GM06990 (cell line): ENCODE data around the gene NUCKS1.

Experiments used
- DNase-seq: peaks from one replicate; pipeline ENCODE4 v3.0.0-alpha.2; 2011; ENCODE audit not compliant: insufficient read length; ENCODE audit errors: extremely low read depth
- H3K27me3 ChIP-seq: replicated peaks from 2 replicates; pipeline ENCODE4 v1.6.0; 2011; ENCODE audit warnings: low read length; ENCODE audit not compliant: control insufficient read depth, insufficient read depth
- H3K36me3 ChIP-seq: 2 replicates; pipeline ENCODE4 v1.5.1; 2011; ENCODE audit warnings: low read length; ENCODE audit not compliant: control insufficient read depth, insufficient read depth
- H3K4me3 ChIP-seq: replicated peaks from 2 replicates; pipeline ENCODE4 v1.5.1; 2011; ENCODE audit warnings: low read depth, mild to moderate bottlenecking, control low read depth, low read length
- TF ChIP-seq, protein P1 (sequence below): IDR thresholded peaks from 2 replicates; pipeline ENCODE4 v1.5.1; 2011; ENCODE audit warnings: low read length, control low read depth, mild to moderate bottlenecking, inconsistent platforms; ENCODE audit not compliant: insufficient read depth, poor library complexity, severe bottlenecking

Gene NUCKS1

DNA sequence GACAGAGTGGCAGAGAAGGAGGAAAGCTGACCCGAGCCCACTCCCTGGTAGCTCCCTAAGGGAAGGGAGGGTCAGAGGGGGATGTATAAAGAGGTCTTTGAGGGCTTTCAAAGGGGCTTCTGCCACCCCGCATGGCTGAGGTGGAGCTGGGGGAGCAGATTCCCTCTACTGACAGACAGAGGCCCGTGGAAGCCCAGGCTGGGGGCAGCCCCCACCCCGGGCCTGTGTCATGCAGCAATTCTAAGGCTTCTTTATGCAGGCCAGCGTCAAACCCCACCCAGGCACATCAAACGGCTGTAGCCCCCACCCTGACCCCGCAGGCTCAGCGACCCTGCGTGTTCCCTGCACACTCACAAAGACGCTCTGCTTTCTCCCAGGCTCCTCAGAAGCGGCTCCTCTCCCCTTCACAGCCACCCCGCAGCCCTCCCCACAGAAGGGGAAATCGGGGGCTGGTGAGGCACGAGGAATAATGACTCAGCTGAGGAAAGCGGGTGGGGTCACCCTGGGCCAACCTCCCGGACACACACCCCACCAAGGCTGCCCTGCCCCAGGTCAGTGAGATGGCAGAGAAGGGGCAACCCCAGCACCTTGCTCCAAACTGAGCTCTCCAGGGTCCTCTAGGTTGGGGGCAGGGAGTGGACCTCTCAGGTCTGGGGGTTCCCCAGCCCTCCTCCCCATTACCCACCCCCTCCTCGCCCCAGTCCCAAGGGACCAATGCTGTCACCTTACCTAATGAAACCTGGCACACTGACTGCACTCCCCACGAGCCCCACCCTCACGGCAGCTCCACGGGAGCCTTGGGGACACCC, 80.4 kb downstream of the NUCKS1 start:
- Histone ChIP-seq H3K36me3 (no peaks in the 10 kb centered on the region), H3K4me3 (peak overlapping the region; percentile 49), H3K27me3 (no peaks in the 10 kb centered on the region)
- peak; percentile 78 for DNase-seq
- TF ChIP-seq, protein P1, sequence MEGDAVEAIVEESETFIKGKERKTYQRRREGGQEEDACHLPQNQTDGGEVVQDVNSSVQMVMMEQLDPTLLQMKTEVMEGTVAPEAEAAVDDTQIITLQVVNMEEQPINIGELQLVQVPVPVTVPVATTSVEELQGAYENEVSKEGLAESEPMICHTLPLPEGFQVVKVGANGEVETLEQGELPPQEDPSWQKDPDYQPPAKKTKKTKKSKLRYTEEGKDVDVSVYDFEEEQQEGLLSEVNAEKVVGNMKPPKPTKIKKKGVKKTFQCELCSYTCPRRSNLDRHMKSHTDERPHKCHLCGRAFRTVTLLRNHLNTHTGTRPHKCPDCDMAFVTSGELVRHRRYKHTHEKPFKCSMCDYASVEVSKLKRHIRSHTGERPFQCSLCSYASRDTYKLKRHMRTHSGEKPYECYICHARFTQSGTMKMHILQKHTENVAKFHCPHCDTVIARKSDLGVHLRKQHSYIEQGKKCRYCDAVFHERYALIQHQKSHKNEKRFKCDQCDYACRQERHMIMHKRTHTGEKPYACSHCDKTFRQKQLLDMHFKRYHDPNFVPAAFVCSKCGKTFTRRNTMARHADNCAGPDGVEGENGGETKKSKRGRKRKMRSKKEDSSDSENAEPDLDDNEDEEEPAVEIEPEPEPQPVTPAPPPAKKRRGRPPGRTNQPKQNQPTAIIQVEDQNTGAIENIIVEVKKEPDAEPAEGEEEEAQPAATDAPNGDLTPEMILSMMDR, result no peak

DNA sequence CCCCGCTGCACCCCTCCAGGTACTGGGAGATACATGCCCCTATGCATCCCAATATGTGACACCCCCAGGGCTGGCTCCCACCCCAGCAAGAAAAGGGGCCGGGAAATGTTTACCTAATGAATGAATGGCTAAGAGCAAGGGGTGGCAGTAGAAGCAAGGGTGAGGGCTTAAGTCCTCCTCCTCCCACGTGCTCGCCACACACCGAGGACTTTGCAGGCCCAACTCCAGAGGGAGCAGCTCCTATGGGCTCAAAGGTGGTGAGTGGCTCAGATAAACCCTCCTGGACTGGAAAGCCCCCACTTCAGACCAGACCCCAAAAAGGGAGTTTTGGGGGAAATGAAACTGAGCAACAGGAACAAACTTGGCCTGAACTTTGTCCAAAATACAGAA, 81.0 kb downstream of the NUCKS1 start:
- TF ChIP-seq, protein P1, result peak; percentile 28
- no peak overlapping the region for H3K4me3 ChIP-seq
- no peaks in the 10 kb centered on the region for H3K27me3 ChIP-seq
- DNase-seq, result peak; percentile 67
- no peaks in the 10 kb centered on the region for H3K36me3 ChIP-seq

DNA sequence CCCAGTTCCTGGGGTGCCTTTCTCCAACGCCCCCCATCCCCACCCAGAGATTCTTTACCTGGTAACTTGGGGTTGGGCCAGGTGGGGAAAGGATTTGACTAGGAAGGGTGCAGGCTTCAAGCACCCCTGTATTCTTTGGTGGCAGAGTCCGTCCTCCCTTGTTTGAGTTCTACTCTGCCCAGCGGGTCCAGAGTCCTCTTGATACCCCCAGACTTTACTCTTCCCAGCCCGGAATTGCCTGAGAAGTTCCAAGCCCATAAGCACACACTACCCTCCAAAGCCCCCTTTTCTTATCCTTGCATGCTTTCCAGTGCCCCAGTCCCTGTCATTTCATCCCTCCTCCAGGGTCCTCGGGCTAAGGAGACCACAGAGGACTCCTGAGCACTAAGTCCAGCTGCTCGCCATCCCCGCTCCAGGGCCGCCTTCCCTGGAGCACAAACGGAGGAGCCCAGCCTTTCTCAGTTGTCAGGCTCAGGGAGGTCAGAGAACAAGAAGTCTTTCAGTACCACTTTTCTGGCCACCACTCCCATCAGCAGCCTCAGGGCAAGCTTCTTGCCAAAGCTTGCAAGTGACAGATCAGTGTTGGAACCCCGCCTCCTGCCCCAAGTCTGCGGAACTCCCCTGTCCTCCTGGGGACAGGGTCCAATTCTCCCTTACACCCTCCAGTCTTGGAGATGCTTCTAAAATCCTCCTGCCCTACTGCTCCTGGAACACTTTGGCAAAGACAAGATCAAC, 81.9 kb downstream of the NUCKS1 start:
- Histone ChIP-seq H3K4me3 (peak overlapping the region; percentile 4), H3K36me3 (no peaks in the 10 kb centered on the region), H3K27me3 (no peaks in the 10 kb centered on the region)
- TF ChIP-seq, protein P1, result no peak
- no peak for DNase-seq

DNA sequence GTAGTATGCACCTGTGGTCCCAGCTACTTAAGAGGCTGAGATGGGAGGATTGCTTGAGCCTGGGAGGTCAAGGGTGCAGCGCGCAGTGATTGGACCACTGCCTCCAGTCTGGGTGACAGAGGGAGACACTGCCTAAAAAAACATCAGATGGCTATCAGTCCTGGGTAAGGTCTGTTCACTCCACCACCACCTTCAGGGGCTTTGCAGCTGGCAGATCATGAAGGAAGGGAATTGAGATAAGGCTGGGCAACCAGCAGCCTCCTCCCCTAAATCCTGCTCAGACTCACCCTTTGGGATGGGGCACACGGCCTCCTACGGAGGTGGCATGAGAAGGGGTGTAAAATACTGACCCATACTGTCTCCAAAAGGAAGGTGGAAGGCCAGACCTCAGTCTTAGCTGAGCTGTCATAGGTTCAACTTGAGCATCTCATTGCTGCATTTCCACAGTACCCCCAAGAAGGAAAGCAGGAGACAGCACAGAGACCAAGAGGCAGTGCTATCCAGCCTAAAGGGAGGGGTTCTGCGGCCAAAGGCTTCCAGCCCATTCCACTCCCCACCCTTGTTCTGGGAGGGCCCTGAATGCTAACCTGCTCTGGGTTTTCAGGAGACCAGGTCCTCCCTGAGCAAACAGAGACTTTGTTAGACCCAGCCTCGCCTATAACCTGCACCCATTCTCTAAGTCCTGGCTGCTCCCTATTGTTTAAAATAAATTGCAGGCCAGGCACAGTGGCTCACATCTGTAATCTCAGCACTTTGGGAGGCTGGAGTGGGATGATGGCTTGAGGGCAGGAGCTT, 83.4 kb downstream of the NUCKS1 start:
- no peak for DNase-seq
- TF ChIP-seq, protein P1, result no peak
- Histone ChIP-seq H3K27me3 (no peaks in the 10 kb centered on the region), H3K36me3 (no peaks in the 10 kb centered on the region; the same call in 1 of the 2 replicates), H3K4me3 (no peak overlapping the region)

DNA sequence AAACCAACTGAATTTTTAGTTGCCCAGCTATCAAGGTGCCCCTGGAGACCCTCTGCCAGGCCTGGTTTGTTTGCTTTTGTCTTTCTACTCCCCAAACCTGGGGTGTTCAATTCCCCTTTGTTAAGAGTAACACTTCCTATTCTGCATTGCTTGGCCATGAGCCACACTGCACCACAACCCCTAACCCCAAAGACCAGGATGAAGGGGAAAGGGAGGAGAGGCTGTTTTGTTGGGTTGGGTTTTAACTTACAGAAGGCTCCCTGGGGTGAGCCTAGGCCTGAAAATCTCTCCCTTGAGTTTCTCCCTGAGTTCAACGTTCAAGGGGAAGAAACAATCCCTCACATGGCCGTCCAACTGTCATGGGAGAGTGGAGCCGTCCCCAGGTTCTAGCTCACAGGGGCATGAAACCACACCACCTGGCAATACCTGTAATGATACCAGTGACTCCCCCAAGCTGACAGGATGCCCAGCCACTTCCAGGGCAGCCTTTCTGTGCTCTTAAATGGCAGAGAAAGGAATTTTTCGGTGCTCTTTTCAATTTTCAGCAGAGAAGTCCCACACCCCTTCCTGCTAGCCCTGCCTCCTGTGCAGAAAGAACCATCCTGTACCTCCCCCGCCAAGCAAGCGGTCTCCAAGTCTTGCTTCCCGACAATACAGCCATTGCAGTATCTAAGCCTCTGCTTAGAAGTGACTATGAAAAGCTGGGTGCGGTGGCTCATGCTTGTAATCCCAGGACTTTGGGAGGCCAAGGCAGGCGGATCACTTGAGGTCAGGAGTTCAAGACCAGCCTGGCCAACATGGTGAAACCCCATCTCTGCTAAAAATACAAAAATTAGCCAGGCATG, 84.6 kb downstream of the NUCKS1 start:
- DNase-seq, result no peak
- Histone ChIP-seq H3K36me3 (no peaks in the 10 kb centered on the region; the same call in 1 of the 2 replicates), H3K27me3 (no peaks in the 10 kb centered on the region), H3K4me3 (no peak overlapping the region)
- TF ChIP-seq, protein P1, result no peak
